Measurements from ENCODE around the gene ZNF444.

ZNF444 gene

GRCh38 chr19:56111601-56112312 lies 29.3 kb upstream of the ZNF444 start:
- no peak for TF ChIP-seq CTCF (IDR thresholded peaks at IDR 0.05; ENCODE audit: unreplicated experiment in 3 of 3)
- no peaks in the 10 kb centered on the region for H3K27me3 Mint-ChIP-seq (ENCODE audit: low read depth)

GRCh38 chr19:56112313-56112709 lies 28.8 kb upstream of the ZNF444 start:
- H3K27ac Mint-ChIP-seq, result peak overlapping the region; percentile 86 to 97 (median 97)
- peaks cover 69% of the 10 kb centered on the region for H3K4me1 Mint-ChIP-seq
- peaks cover 3% of the 10 kb centered on the region for H3K36me3 Mint-ChIP-seq (ENCODE audit: low read depth)
- H3K27me3 Mint-ChIP-seq (ENCODE audit: low read depth), result no peaks in the 10 kb centered on the region
- peak overlapping the region in 2 of 3 experiments; percentile 31 to 51 for H3K4me3 Mint-ChIP-seq
- no peaks in the 10 kb centered on the region for H3K9me3 Mint-ChIP-seq
- TF ChIP-seq CTCF (IDR thresholded peaks at IDR 0.05; ENCODE audit: unreplicated experiment in 3 of 3), result no peak

More at GRCh38 chr19:56111601-56112312, 29.3 kb upstream of the ZNF444 start:
- Mint-ChIP-seq H3K4me1 (peaks cover 66% of the 10 kb centered on the region), H3K9me3 (no peaks in the 10 kb centered on the region), H3K36me3 (ENCODE audit: low read depth) (peaks cover 5% of the 10 kb centered on the region), H3K27ac (peak overlapping the region; percentile 86 to 97 (median 97)), H3K4me3 (no peak overlapping the region)

- Mint-ChIP-seq H3K4me1 (peaks cover 72% of the 10 kb centered on the region), H3K9me3 (no peaks in the 10 kb centered on the region), H3K36me3 (ENCODE audit: low read depth) (peaks cover 3% of the 10 kb centered on the region), H3K27ac (peak overlapping the region; percentile 86 to 97 (median 97)), H3K4me3 (peak overlapping the region; percentile 9 to 60 (median 23)), H3K27me3 (ENCODE audit: low read depth) (no peaks in the 10 kb centered on the region)
- no peak for TF ChIP-seq CTCF (IDR thresholded peaks at IDR 0.05; ENCODE audit: unreplicated experiment in 3 of 3)
Observed at GRCh38 chr19:56113074-56113632, 27.9 kb upstream of the ZNF444 start.

DNA sequence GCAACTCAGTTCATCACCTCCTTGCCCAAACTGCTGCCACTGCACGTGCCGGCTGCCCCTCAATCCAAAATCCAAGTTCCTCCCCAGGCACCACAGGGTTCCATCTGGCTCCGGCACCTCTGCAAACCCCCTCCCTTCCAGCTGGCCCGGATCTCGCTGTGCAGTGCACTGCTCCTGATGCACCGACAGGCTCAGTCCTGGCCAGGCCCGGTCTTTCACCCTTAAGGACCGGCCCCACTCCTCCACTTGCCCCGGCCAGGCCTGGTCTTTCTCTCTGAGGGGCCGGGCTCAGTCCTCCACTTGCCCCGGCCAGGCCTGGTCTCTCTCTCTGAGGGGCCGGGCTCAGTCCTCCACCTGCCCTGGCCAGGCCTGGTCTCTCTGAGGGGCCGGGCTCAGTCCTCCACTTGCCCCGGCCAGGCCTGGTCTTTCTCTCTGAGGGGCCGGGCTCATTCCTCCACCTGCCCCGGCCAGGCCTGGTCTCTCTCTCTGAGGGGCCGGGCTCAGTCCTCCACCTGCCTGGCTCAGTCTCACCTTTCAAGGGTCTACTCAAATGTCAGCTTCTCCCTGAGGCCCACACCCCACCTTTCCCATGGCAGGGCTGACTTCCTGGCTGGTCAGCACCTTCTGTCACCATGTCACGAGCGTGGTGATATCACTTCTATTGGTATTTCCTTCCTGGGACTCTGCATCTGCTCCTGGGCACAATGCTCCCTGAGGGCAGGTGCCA lies 26.9 kb upstream of the ZNF444 start:
- Mint-ChIP-seq H3K9me3 (no peaks in the 10 kb centered on the region), H3K36me3 (ENCODE audit: low read depth) (no peaks in the 10 kb centered on the region), H3K27me3 (ENCODE audit: low read depth) (no peaks in the 10 kb centered on the region), H3K27ac (peak overlapping the region; percentile 88 to 97 (median 97)), H3K4me3 (peak overlapping the region in 1 of 3 experiments; percentile 17), H3K4me1 (peaks cover 66% of the 10 kb centered on the region)
- TF ChIP-seq CTCF (IDR thresholded peaks at IDR 0.05; ENCODE audit: unreplicated experiment in 3 of 3), result no peak

GRCh38 chr19:56114778-56115110 lies 26.3 kb upstream of the ZNF444 start:
- Mint-ChIP-seq H3K4me1 (peaks cover 67% of the 10 kb centered on the region), H3K27ac (peak overlapping the region; percentile 37 to 97 (median 65)), H3K9me3 (no peaks in the 10 kb centered on the region), H3K27me3 (ENCODE audit: low read depth) (no peaks in the 10 kb centered on the region), H3K4me3 (peak overlapping the region in 2 of 3 experiments; percentile 1 to 52), H3K36me3 (ENCODE audit: low read depth) (no peaks in the 10 kb centered on the region)
- TF ChIP-seq CTCF (IDR thresholded peaks at IDR 0.05; ENCODE audit: unreplicated experiment in 3 of 3), result no peak

All from nephron (organoid).